ENCODE measurements around the gene DDX41.
"Not testable (repeated sequence)": the region's sequence is repeated elsewhere in the genome, so short reads cannot be mapped to it uniquely, and the experiment has no call there.

The DDX41 gene

GRCh38 chr5:177537389-177538361 lies 20.9 kb upstream of the DDX41 start:
- DNase-seq, result no peak

GRCh38 chr5:177536386-177536785 lies 19.6 kb upstream of the DDX41 start:
- no peak for DNase-seq

GRCh38 chr5:177535125-177535524 lies 18.4 kb upstream of the DDX41 start:
- no peak for DNase-seq

GRCh38 chr5:177534433-177534832 lies 17.7 kb upstream of the DDX41 start:
- not testable (repeated sequence) for DNase-seq

GRCh38 chr5:177531209-177531940 lies 14.6 kb upstream of the DDX41 start:
- no peak for DNase-seq

GRCh38 chr5:177530638-177531037 lies 13.9 kb upstream of the DDX41 start:
- no peak for DNase-seq

- no peak for DNase-seq
Observed at GRCh38 chr5:177529247-177530203, 12.8 kb upstream of the DDX41 start.

GRCh38 chr5:177528631-177529030 lies 11.9 kb upstream of the DDX41 start:
- DNase-seq, result no peak

GRCh38 chr5:177527595-177527994 lies 10.8 kb upstream of the DDX41 start:
- DNase-seq, result no peak

- DNase-seq, result no peak
Observed at GRCh38 chr5:177526791-177527190, 10.0 kb upstream of the DDX41 start.

- DNase-seq, result no peak
Observed at GRCh38 chr5:177526191-177526590, 9.4 kb upstream of the DDX41 start.

- DNase-seq, result no peak
Observed at GRCh38 chr5:177524941-177525655, 8.3 kb upstream of the DDX41 start.

- no peak for DNase-seq
Observed at GRCh38 chr5:177524539-177524900, 7.8 kb upstream of the DDX41 start.

GRCh38 chr5:177523711-177524538 lies 7.2 kb upstream of the DDX41 start:
- no peak for DNase-seq

- no peak for DNase-seq
Observed at GRCh38 chr5:177520916-177521513, 4.3 kb upstream of the DDX41 start.

- DNase-seq, result no peak
Observed at GRCh38 chr5:177520271-177520670, 3.5 kb upstream of the DDX41 start.

- no peak for DNase-seq
Observed at GRCh38 chr5:177519463-177520235, 2.9 kb upstream of the DDX41 start.

- no peak for DNase-seq
Observed at GRCh38 chr5:177515580-177515979, 1.2 kb downstream of the DDX41 start.

GRCh38 chr5:177514541-177514940 lies 2.2 kb downstream of the DDX41 start:
- DNase-seq, result no peak

- no peak for DNase-seq
Observed at GRCh38 chr5:177513500-177513899, 3.3 kb downstream of the DDX41 start.
